Heart right ventricle (tissue), 16 donors: ENCODE measurements around the gene PDE11A. TPM values are rescaled to one million over a fixed set of nuclear protein-coding genes. Genes with fewer than 3 reads are reported as not detected.

Experiments
- ATAC-seq, 8 donors: fragments of 200-7000 bp; cut with Tn5 transposase; one replicate each; pipeline ENCODE4 v1.9.1; 2020; ENCODE audit warnings: mild to moderate bottlenecking in 8 of 8, moderate library complexity in 8 of 8, moderate number of reproducible peaks in 1 of 8
- DNase-seq, 2 donors: peaks; one replicate each; pipeline ENCODE4 v3.0.0-alpha.2; 2020
- H3K27ac ChIP-seq, 10 donors: fragments of 200-600 bp; sonication (generic) in 2 of 10; one replicate each; pipeline versions ENCODE4 v1.5.0 to v1.8.0; 2020 to 2022; ENCODE audit warnings: mild to moderate bottlenecking in 3 of 10
- H3K27me3 ChIP-seq, 7 donors: fragments of 200-600 bp; one replicate each; pipeline ENCODE4 v1.8.0; 2021 to 2022; ENCODE audit warnings: mild to moderate bottlenecking in 2 of 7
- H3K36me3 ChIP-seq, 9 donors: fragments of 200-600 bp; sonication (generic) in 1 of 9; one replicate each; pipeline versions ENCODE4 v1.5.0 to v1.8.0; 2020 to 2022; ENCODE audit warnings: mild to moderate bottlenecking in 2 of 9
- H3K4me1 ChIP-seq, 9 donors: fragments of 200-600 bp; sonication (generic) in 1 of 9; one replicate each; pipeline versions ENCODE4 v1.5.0 to v1.8.0; 2020 to 2022; ENCODE audit warnings: mild to moderate bottlenecking in 4 of 9
- H3K4me3 ChIP-seq, 10 donors: fragments of 200-600 bp; sonication (generic) in 2 of 10; one replicate each; pipeline versions ENCODE4 v1.5.0 to v1.8.0; 2020 to 2022; ENCODE audit warnings: mild to moderate bottlenecking in 7 of 10, moderate library complexity in 2 of 10
- H3K9me3 ChIP-seq, 11 donors: fragments of 200-600 bp in 10 of 11; sonication (generic) in 2 of 11; one replicate each; pipeline versions ENCODE4 v1.5.0 to v1.8.0; 2013 to 2022; ENCODE audit warnings: mild to moderate bottlenecking in 2 of 11, control low read depth in 1 of 11, moderate library complexity in 1 of 11
- CTCF ChIP-seq, 9 donors: fragments of 200-600 bp; sonication (generic) in 2 of 9; IDR thresholded peaks; one replicate each; pipeline versions ENCODE4 v1.5.0 to v1.8.0; 2021 to 2022; ENCODE audit warnings: antibody characterized with exemption in 9 of 9, mild to moderate bottlenecking in 5 of 9, moderate library complexity in 1 of 9
- WGBS, 2 donors: extraction: QIAGEN DNeasy Blood & Tissue Kit; methylation state at CpG; one replicate each; pipeline ENCODE4 v1.1.7; 2013; ENCODE audit warnings: inconsistent platforms in 1 of 2; 5-methylcytosine and 5-hydroxymethylcytosine counted together
- intact Hi-C, 10 donors: fragments of 100-400 bp; cut with DNase I; formaldehyde crosslinking; loops; one replicate each; pipeline versions ENCODE4 v1.11.1 to v1.14.2; 2022
- polyA plus RNA-seq, 2 donors: library from polyadenylated mRNA; stranded (reverse); fragments of 200-250 nt; gene quantifications; one replicate each; pipeline ENCODE4 v1.2.3, GENCODE V29; 2013
- total RNA-seq, 10 donors: library from RNA; stranded (reverse); fragmentation: NEBNext Ultra II Directional in 3 of 10; extraction: Animal tissue kit (Norgen Biotek cat#: 25700) in 3 of 10; gene quantifications; one replicate each; pipeline versions ENCODE4 v1.2.1 to v1.2.4, GENCODE V29; 2021 to 2023
- donor health status: Arrhythmogenic right ventricular cardiomyopathy.
- donor health status: ischemic (EF 13 %, LVEDD 7.1; RV severe dilation, severe dysfunction).
- donor health status: healthy with polysubstance abuse.
- donor health status: DM: no; HTN: yes; CAD: no.
- donor health status: DM: no; HTN: no; CAD: no.
- donor health status: ischemic (EF 25% LVEDD 6.9; RV normal size, moderate dysfunction).
- donor health status: ischemic (EF 25% LVEDD 5.7; RV mildly dilated, moderate dysfunction).
- donor health status: healthy.
- donor health status: DM: yes; HTN: yes; CAD: no.
- donor health status: Ischemic cardiomyopathy.
- donor health status: ischemic (EF 35%, LVEDD 5.7; RV mildly dilated, moderate dysfunction).
- donor health status: nonischemic (EF 11% LVEDD 7.7; RV severe dilation, severe dysfunction).
- donor health status: DM: yes; HTN: yes; CAD: no.
- donor health status: PGD.
- donor health status: ischemic (EF 29% LVEDD 5.4; RV normal size, mild dysfunction).
- donor health status: nonischemic (EF 23%, LVEDD 6.1; RV moderate dilation, normal function).

The PDE11A gene
- total and polyA plus RNA-seq, 12 donors = 0.12 to 6.4 (median 1.1) TPM

DNA sequence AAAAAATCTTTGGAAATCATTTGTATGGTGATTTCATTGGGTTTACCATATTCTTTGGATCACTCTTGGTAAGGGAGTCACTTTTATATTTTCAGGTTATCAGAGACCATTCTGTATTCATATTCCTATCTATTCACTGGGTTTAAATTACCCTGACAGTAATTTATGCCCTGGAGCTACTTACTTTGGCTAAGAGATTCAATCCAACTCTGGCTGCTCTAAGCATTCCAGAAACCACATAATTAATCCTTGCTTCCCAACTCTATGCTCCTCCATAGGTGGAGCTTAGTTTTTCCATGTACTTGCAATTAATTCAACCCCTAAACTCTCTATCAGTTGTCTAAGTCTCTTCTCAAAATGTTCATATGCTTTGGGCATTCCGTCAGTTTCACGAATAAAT lies 343.7 kb downstream of the PDE11A start:
- H3K4me3 ChIP-seq = no peak overlapping the region
- WGBS, 2 donors = 93% methylated on average over 2 of the region's 2 CpGs
- DNase-seq = no peak
- peaks cover 0 to 3% (median 0%) of the 10 kb centered on the region in 9 donors for H3K4me1 ChIP-seq
- ATAC-seq = no peak
- H3K9me3 ChIP-seq = no peaks in the 10 kb centered on the region
- no peaks in the 10 kb centered on the region for H3K36me3 ChIP-seq
- no peak for TF ChIP-seq CTCF (IDR thresholded peaks at IDR 0.05)
- H3K27me3 ChIP-seq = peaks cover 0 to 8% (median 0%) of the 10 kb centered on the region in 7 donors
- H3K27ac ChIP-seq = no peak overlapping the region
- intact Hi-C loops = loop anchor here in 9 of 10 donors (10.0 kb wide), 5 partner anchors 124 to 564 kb away; no protein-coding TSS in a partner anchor

DNA sequence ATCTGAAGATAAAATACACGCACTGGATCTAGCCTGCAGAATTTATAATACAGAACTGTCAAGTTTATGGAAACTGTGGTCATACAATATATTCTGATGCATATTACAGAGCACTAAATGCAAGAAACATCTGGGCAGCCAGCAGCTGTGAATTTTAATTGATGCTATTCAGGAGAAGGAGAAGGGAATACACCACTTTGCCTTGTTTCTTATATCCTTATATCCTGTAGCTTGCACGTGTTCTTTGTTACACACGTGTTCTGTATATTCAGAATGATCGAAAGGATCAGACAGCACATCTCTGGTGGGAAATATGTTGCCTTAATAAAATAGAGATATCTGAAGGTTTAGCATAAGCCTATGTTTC lies 344.2 kb downstream of the PDE11A start:
- WGBS, 2 donors = 78 to 79% methylated on average over 4 of the region's 4 CpGs
- TF ChIP-seq CTCF (IDR thresholded peaks at IDR 0.05) = no peak
- ATAC-seq = no peak

GRCh38 chr2:177727577-177728398 lies 344.8 kb downstream of the PDE11A start:
- WGBS, 2 donors = 78% methylated on average over 13 of the region's 13 CpGs

More for the DNA sequence above, 344.2 kb downstream of the PDE11A start:
- no peak for DNase-seq
- Histone ChIP-seq H3K4me3 (no peak overlapping the region), H3K27me3 (peaks cover 0 to 8% (median 0%) of the 10 kb centered on the region in 7 donors), H3K9me3 (no peaks in the 10 kb centered on the region), H3K4me1 (peaks cover 0 to 5% (median 0%) of the 10 kb centered on the region in 9 donors), H3K27ac (no peak overlapping the region), H3K36me3 (no peaks in the 10 kb centered on the region)
- intact Hi-C loops = loop anchor here in 9 of 10 donors (10.0 kb wide), 5 partner anchors 124 to 564 kb away; no protein-coding TSS in a partner anchor

More at GRCh38 chr2:177727577-177728398, 344.8 kb downstream of the PDE11A start:
- TF ChIP-seq CTCF (IDR thresholded peaks at IDR 0.05) = no peak
- DNase-seq = no peak
- Histone ChIP-seq H3K9me3 (no peaks in the 10 kb centered on the region), H3K36me3 (no peaks in the 10 kb centered on the region), H3K4me1 (peaks cover 0 to 5% (median 0%) of the 10 kb centered on the region in 9 donors), H3K27ac (no peak overlapping the region), H3K27me3 (peaks cover 0 to 8% (median 0%) of the 10 kb centered on the region in 7 donors), H3K4me3 (no peak overlapping the region)
- no peak for ATAC-seq
- intact Hi-C loops = loop anchor here in 9 of 10 donors (2.0 to 10.0 kb wide), 6 partner anchors 123 to 563 kb away; no protein-coding TSS in a partner anchor
